Naive thymus-derived CD4-positive, alpha-beta T cell (primary cell): ENCODE results near the gene ABHD17C. TPM values are rescaled to one million over a fixed set of nuclear protein-coding genes. Genes with fewer than 3 reads are reported as not detected.

Experiments used
- ATAC-seq: fragments of 150-1000 bp; cut with Tn5 transposase; 2 replicates; pipeline ENCODE4 v1.10.0; 2021; ENCODE audit warnings: mild to moderate bottlenecking, moderate library complexity
- CTCF ChIA-PET: fragments of 350-600 bp; sonication (Branson Sonifier 250); formaldehyde crosslinking; loops from one replicate; lab custom pipeline; 2021; ENCODE audit warnings: antibody characterized with exemption; lab: Charles Lee
- POLR2A ChIA-PET: fragments of 350-600 bp; sonication (Branson Sonifier 250); formaldehyde crosslinking; loops from one replicate; lab custom pipeline; 2021; ENCODE audit warnings: antibody characterized with exemption, inconsistent platforms; lab: Charles Lee
- DNase-seq, 9 donors: peaks; one replicate each; pipeline versions ENCODE4 v3.0.0 to v3.0.0-alpha.2; 2020 to 2022; ENCODE audit warnings: mixed read lengths in 1 of 9
- H3K27ac ChIP-seq: one replicate; pipeline ENCODE4 v1.7.0; 2013; ENCODE audit warnings: mild to moderate bottlenecking, low read depth, low read length, moderate library complexity
- H3K27me3 ChIP-seq, 2 donors: one replicate each; pipeline ENCODE4 v1.7.0; 2013; ENCODE audit warnings: low read length in 2 of 2, mild to moderate bottlenecking in 2 of 2, moderate library complexity in 2 of 2; ENCODE audit not compliant: control insufficient read depth in 2 of 2, insufficient read depth in 2 of 2
- H3K36me3 ChIP-seq, 3 experiments: 1 replicate in 2 of 3; 2 replicates in 1 of 3; pipeline ENCODE4 v1.7.0; 2013; ENCODE audit warnings: low read length in 3 of 3, mild to moderate bottlenecking in 3 of 3, moderate library complexity in 1 of 3; ENCODE audit not compliant: insufficient read depth in 3 of 3, control insufficient read depth in 2 of 3
- H3K4me1 ChIP-seq, 2 donors: one replicate each; pipeline ENCODE4 v1.7.0; 2013; ENCODE audit warnings: low read length in 2 of 2, mild to moderate bottlenecking in 2 of 2, moderate library complexity in 1 of 2; ENCODE audit not compliant: control insufficient read depth in 2 of 2, insufficient read depth in 2 of 2
- H3K4me3 ChIP-seq: 2 replicates; pipeline ENCODE4 v1.7.0; 2013; ENCODE audit warnings: mild to moderate bottlenecking, low read length
- H3K9me3 ChIP-seq, 3 experiments: 1 replicate in 2 of 3; 2 replicates in 1 of 3; pipeline ENCODE4 v1.7.0; 2013; ENCODE audit warnings: low read length in 3 of 3; ENCODE audit not compliant: control insufficient read depth in 2 of 3
- H3K27ac Mint-ChIP-seq, 9 donors: one replicate each; pipeline ENCODE4 v1.8.0; 2020 to 2022; ENCODE audit warnings: mixed read lengths in 9 of 9, mild to moderate bottlenecking in 8 of 9, moderate library complexity in 5 of 9, inconsistent platforms in 2 of 9
- H3K27me3 Mint-ChIP-seq, 5 donors: one replicate each; pipeline ENCODE4 v1.8.0; 2021 to 2022; ENCODE audit warnings: mixed read lengths in 5 of 5, mild to moderate bottlenecking in 1 of 5
- H3K36me3 Mint-ChIP-seq, 5 donors: one replicate each; pipeline ENCODE4 v1.8.0; 2020 to 2022; ENCODE audit warnings: mixed read lengths in 5 of 5, mild to moderate bottlenecking in 3 of 5, inconsistent platforms in 1 of 5
- H3K4me1 Mint-ChIP-seq, 7 donors: one replicate each; pipeline ENCODE4 v1.8.0; 2020 to 2022; ENCODE audit warnings: mixed read lengths in 7 of 7, mild to moderate bottlenecking in 3 of 7, inconsistent platforms in 1 of 7
- H3K4me3 Mint-ChIP-seq, 10 donors: one replicate each; pipeline ENCODE4 v1.8.0; 2020 to 2022; ENCODE audit warnings: mild to moderate bottlenecking in 10 of 10, mixed read lengths in 10 of 10, moderate library complexity in 6 of 10, inconsistent platforms in 2 of 10
- H3K9me3 Mint-ChIP-seq, 11 donors: one replicate each; pipeline ENCODE4 v1.8.0; 2020 to 2022; ENCODE audit warnings: mixed read lengths in 11 of 11, mild to moderate bottlenecking in 4 of 11, inconsistent platforms in 1 of 11, moderate library complexity in 1 of 11
- intact Hi-C, 2 donors: fragments of 100-400 bp; cut with micrococcal nuclease; formaldehyde crosslinking; loops; one replicate each; pipeline ENCODE4 v1.15.1; 2023
- polyA plus RNA-seq, 2 donors: library from polyadenylated mRNA; unstranded; fragments of 300-500 nt; fragmentation: Illumina TruSeq; gene quantifications; one replicate each; pipeline ENCODE4 v1.2.3, GENCODE V29; 2021
- total RNA-seq, 6 experiments: library from RNA in 5 of 6; stranded (reverse) in 5 of 6; gene quantifications; 1 replicate in 5 of 6; 2 replicates in 1 of 6; pipeline ENCODE4 v1.2.3 and lab custom pipeline; 2021 to 2026

ABHD17C gene
- total and polyA plus RNA-seq, 7 experiments from 2014 or later = 0.26 to 2.8 (median 1.8) TPM

DNA sequence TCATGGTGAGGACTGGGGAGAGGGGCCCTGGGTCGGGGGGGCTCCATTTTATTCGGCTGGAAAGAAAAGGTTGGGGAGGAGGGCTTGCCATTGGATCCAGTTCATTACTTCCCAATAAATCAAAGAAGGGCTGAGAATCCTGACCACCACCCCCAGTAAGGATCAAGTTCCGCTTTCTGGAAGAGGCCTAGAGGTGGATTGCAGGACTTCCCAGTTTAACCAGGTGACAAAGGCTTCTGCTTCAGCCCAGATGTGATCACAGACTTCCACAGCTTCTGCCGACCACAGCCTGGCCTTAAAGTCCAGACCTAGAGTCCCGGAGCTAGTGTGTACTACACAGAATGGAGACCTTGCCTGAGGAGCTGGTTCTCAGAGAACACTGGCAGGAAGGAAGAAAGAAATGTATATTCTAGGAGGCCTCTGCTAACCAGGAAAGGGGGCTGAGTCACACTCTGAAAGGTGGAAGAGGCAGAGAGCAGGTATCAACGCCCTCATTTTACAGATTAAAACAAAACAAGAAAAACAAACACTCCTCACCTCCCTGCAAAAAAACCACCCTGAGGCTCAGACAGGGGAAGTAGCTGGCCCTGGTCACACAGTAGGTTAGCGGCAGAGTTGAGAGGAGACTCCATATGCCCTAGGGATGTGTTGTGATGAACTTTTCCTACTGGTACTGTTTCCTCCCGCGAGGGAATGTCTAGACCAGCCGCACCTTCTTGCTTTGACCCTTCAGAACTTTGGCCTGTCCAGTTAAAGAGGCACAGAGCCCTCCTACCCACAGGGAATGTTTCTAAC is 82.9 kb downstream of the ABHD17C start:
- intact Hi-C loops = loop anchor here (2.0 to 10.0 kb wide), 4 partner anchors 194 to 487 kb away; no protein-coding TSS in a partner anchor
- Mint-ChIP-seq H3K4me3 (peak overlapping the region in 3 of 10 donors; percentile 5 to 50 (median 19)), H3K36me3 (no peaks in the 10 kb centered on the region), H3K27me3 (peaks cover 24 to 64% (median 36%) of the 10 kb centered on the region in 5 donors), H3K9me3 (no peaks in the 10 kb centered on the region), H3K27ac (no peak overlapping the region), H3K4me1 (peaks cover 8 to 14% (median 11%) of the 10 kb centered on the region in 7 donors)
- DNase-seq = no peak
- Histone ChIP-seq H3K4me1 (no peaks in the 10 kb centered on the region), H3K36me3 (no peaks in the 10 kb centered on the region), H3K9me3 (no peaks in the 10 kb centered on the region), H3K4me3 (no peak overlapping the region), H3K27me3 (peaks cover 4 to 17% of the 10 kb centered on the region in 2 donors), H3K27ac (no peak overlapping the region)
- POLR2A ChIA-PET = no interaction called here
- no peak for ATAC-seq
- CTCF ChIA-PET = interaction anchor here (0.6 to 1.0 kb wide), 2 partner anchors 195 to 322 kb away, joined by 3 to 4 read pairs; no protein-coding TSS in a partner anchor

DNA sequence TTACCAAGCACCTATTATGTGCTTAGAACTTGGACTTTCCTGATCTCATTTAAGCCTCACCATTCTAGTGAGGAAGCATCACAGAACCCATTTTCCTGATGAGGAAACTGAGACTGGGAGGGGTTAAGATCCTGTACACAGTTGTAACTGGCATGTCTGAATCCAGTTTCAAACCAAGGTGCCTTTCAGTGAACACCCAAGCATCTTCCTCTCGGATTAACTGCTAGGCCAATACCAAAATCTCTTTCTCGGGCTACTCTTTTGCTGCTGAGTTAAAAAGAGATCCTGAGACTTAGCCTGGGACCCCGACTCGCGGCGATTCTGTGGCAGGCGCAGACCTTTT is 83.5 kb downstream of the ABHD17C start:
- ChIA-PET CTCF (interaction anchor here (1.0 kb wide), 1 partner anchor 323 kb away, joined by 3 read pairs; no protein-coding TSS in a partner anchor), POLR2A (no interaction called here)
- H3K9me3 ChIP-seq = no peaks in the 10 kb centered on the region
- Mint-ChIP-seq H3K36me3 (no peaks in the 10 kb centered on the region), H3K27ac (no peak overlapping the region), H3K4me1 (peaks cover 12 to 20% (median 15%) of the 10 kb centered on the region in 7 donors), H3K27me3 (peaks cover 23 to 69% (median 36%) of the 10 kb centered on the region in 5 donors), H3K4me3 (no peak overlapping the region), H3K9me3 (no peaks in the 10 kb centered on the region)
- no peaks in the 10 kb centered on the region for H3K36me3 ChIP-seq
- no peaks in the 10 kb centered on the region for H3K4me1 ChIP-seq
- intact Hi-C loops = loop anchor here (5.0 to 10.0 kb wide), 3 partner anchors 194 to 486 kb away; no protein-coding TSS in a partner anchor
- ATAC-seq (no peak), DNase-seq (no peak)
- H3K27ac ChIP-seq = no peak overlapping the region
- H3K4me3 ChIP-seq = no peak overlapping the region
- H3K27me3 ChIP-seq = peaks cover 4 to 17% of the 10 kb centered on the region in 2 donors

DNA sequence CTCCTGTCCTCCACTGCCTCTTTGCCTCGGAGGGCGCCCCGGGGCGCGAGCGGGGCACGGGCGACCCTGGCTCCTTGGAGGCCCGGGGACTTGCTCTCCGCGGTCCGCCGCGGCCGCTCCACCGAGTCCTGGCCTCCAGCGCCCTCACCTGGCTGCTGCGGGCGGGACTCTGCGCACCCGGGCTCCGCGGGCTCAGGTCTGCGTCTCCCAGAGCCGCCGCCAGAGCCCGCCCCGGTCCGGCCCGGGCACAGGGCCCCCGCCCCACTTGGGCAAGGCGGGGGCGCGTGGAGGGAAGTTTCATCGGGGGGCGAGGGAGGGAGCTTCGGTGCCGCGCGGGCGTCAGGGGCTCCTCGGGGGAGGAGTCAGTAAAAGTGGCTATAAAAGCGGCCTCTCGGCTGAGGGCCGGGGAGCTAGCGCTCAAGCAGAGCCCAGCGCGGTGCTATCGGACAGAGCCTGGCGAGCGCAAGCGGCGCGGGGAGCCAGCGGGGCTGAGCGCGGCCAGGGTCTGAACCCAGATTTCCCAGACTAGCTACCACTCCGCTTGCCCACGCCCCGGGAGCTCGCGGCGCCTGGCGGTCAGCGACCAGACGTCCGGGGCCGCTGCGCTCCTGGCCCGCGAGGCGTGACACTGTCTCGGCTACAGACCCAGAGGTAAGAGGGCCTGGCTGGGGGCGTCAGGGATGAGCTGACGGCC is 84.0 kb downstream of the ABHD17C start, which contains the start of gene CEMIP:
Gene CEMIP (plus strand): TSS at position 407 of the 694 bp plus-strand sequence. CDS start 94,510 bp downstream, outside the sequence.
- Mint-ChIP-seq H3K4me1 (peaks cover 15 to 22% (median 17%) of the 10 kb centered on the region in 7 donors), H3K27me3 (peaks cover 19 to 70% (median 36%) of the 10 kb centered on the region in 5 donors), H3K36me3 (no peaks in the 10 kb centered on the region), H3K4me3 (peak within 1 kb of the TSS in 8 of 10 donors; percentile 62 to 81 (median 74)), H3K9me3 (no peaks in the 10 kb centered on the region), H3K27ac (no peak within 1 kb of the TSS)
- peaks cover 4 to 17% of the 10 kb centered on the region in 2 donors for H3K27me3 ChIP-seq
- no peak within 1 kb of the TSS for H3K27ac ChIP-seq
- ATAC-seq (peak; percentile 61), DNase-seq (peak in 3 of 9 donors; percentile 13 to 70 (median 25))
- no peaks in the 10 kb centered on the region for H3K36me3 ChIP-seq
- no peaks in the 10 kb centered on the region for H3K9me3 ChIP-seq
- ChIA-PET CTCF (no interaction called here), POLR2A (no interaction called here)
- no peaks in the 10 kb centered on the region for H3K4me1 ChIP-seq
- intact Hi-C loops = loop anchor here (5.0 to 10.0 kb wide), 3 partner anchors 193 to 486 kb away; no protein-coding TSS in a partner anchor
- H3K4me3 ChIP-seq = no peak within 1 kb of the TSS

DNA sequence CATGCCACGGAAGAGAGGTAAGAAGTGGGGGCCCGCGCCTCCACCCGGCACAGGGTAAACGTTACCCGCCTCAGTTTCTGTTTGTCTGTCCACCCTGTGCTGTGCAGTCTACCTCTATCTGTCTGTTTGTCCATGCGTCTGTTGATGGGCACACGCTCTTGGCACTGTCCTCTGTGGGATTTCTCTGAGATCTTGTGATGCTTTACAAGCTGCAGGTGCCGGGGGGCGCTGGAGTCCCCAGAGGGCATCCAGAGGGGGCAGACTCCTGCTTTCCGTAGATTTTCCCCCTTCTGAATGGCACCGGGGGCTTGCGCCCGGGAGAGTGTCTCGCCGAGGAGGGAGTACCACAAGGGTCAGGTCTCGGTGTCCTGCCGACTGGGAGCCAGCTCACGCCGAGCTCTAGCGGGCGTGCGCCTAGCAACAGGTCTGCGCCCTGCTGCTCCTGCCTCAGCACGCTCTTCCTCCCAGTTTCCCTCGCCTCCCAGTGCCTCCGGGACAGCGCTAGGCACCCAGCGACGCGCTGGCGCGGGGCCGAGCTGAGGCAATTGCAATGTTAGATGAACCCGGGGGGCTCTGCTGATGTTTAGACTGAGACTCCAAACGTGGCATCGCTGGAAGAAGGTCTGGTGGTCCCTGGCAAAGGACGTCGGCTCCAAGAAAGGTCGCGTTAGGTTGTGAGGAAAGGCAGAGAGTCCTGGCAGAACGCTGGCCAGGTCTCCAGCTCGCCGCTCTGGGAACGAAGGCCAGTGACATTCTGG is 84.7 kb downstream of the ABHD17C start:
- Histone ChIP-seq H3K27me3 (peaks cover 4 to 17% of the 10 kb centered on the region in 2 donors), H3K4me1 (no peaks in the 10 kb centered on the region), H3K36me3 (no peaks in the 10 kb centered on the region), H3K9me3 (no peaks in the 10 kb centered on the region), H3K4me3 (no peak overlapping the region), H3K27ac (no peak overlapping the region)
- no peak for DNase-seq
- Mint-ChIP-seq H3K27ac (no peak overlapping the region), H3K4me1 (peaks cover 15 to 25% (median 17%) of the 10 kb centered on the region in 7 donors), H3K27me3 (peaks cover 19 to 74% (median 36%) of the 10 kb centered on the region in 5 donors), H3K36me3 (no peaks in the 10 kb centered on the region), H3K4me3 (peak overlapping the region in 8 of 10 donors; percentile 62 to 81 (median 74)), H3K9me3 (no peaks in the 10 kb centered on the region)
- CTCF ChIA-PET = no interaction called here
- POLR2A ChIA-PET = no interaction called here
- no peak for ATAC-seq
- intact Hi-C loops = loop anchor here (2.0 to 10.0 kb wide), 4 partner anchors 25 to 485 kb away; no protein-coding TSS in a partner anchor

DNA sequence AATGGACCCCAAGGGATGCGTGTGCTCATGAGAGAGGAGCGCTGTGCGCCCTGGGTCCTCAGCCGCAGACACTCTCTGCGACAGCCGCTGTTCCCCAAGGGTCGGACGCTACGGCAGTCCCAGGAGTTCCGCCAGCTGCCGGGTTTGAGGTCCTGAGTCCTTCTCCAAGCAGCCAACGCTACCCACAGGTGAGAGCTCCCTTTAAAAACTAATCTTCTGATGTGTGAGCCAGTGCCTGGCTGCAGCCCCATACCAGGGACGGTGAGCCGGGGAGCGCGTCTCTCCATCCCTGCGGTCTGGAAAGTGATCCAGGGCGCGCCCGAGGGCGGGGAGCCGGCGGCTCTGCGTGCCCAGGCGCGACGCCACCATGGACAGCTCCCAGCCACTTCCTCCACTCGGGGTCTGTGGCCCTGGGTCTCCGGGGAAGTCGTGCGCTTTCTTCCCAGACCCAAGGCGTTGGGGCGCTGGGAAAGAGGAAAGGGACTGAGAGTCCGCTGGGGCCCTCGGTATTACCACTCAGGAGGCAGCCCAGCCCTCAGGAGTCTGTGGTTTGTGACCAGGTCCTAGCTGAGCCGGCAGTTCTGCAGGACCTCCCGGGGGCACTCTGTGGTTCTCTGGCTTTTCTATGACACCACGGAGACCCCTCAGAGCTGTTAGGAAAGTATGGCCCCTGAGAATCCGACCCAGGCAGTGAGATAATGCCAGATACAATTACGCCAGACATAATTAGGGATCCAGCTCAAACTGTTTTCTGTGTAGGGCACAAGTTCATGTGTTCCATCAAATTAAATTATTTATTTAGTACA is 85.5 kb downstream of the ABHD17C start:
- CTCF ChIA-PET = no interaction called here
- H3K4me1 Mint-ChIP-seq = peaks cover 15 to 25% (median 17%) of the 10 kb centered on the region in 7 donors

More for the DNA sequence above, 85.5 kb downstream of the ABHD17C start:
- H3K4me3 Mint-ChIP-seq = peak overlapping the region in 6 of 10 donors; percentile 28 to 77 (median 74)
- Histone ChIP-seq H3K4me1 (no peaks in the 10 kb centered on the region), H3K4me3 (no peak overlapping the region), H3K27ac (no peak overlapping the region), H3K9me3 (no peaks in the 10 kb centered on the region), H3K36me3 (no peaks in the 10 kb centered on the region), H3K27me3 (peaks cover 4 to 17% of the 10 kb centered on the region in 2 donors)
- H3K36me3 Mint-ChIP-seq = no peaks in the 10 kb centered on the region
- no peaks in the 10 kb centered on the region for H3K9me3 Mint-ChIP-seq
- DNase-seq = peak in 1 of 9 donors; percentile 52
- no peak overlapping the region for H3K27ac Mint-ChIP-seq
- intact Hi-C loops = loop anchor here in 1 of 2 donors (2.0 kb wide), 1 partner anchor 24 kb away; no protein-coding TSS in a partner anchor
- POLR2A ChIA-PET = no interaction called here
- ATAC-seq = no peak
- peaks cover 19 to 74% (median 36%) of the 10 kb centered on the region in 5 donors for H3K27me3 Mint-ChIP-seq
